Thyroid gland (tissue), 4 donors: ENCODE data around the gene RPS6KC1. TPM values are rescaled to one million over a fixed set of nuclear protein-coding genes. Genes with fewer than 3 reads are reported as not detected.

ENCODE experiments used
- DNase-seq, 2 donors: peaks; one replicate each; pipeline ENCODE4 v3.0.0-alpha.2; 2019
- H3K27ac ChIP-seq, 3 donors: fragments of 200-600 bp; sonication (generic); 1 replicate in 2 of 3; 2 replicates in 1 of 3; pipeline ENCODE4 v1.5.1; 2016 to 2019; ENCODE audit warnings: mild to moderate bottlenecking in 1 of 3, moderate library complexity in 1 of 3
- H3K27me3 ChIP-seq: fragments of 200-600 bp; sonication (generic); one replicate; pipeline ENCODE4 v1.5.1; 2019
- H3K36me3 ChIP-seq, 2 donors: fragments of 200-600 bp; sonication (generic); one replicate each; pipeline ENCODE4 v1.5.1; 2016 to 2019
- H3K4me1 ChIP-seq, 2 donors: fragments of 200-600 bp; sonication (generic); one replicate each; pipeline ENCODE4 v1.5.1; 2017 to 2019
- H3K4me3 ChIP-seq, 3 donors: fragments of 200-600 bp; sonication (generic); replicated peaks in 1 of 3; 1 replicate in 2 of 3; 2 replicates in 1 of 3; pipeline ENCODE4 v1.5.1; 2016; ENCODE audit warnings: mild to moderate bottlenecking in 1 of 3
- H3K9me3 ChIP-seq: fragments of 200-600 bp; sonication (generic); one replicate; pipeline ENCODE4 v1.5.1; 2017
- CTCF ChIP-seq, 6 experiments: fragments of 200-600 bp in 3 of 6; fragments of 450-650 bp in 3 of 6; sonication (generic) in 3 of 6; IDR thresholded peaks; one replicate each; pipeline ENCODE4 v1.5.1; 2016 to 2019; ENCODE audit warnings: antibody characterized with exemption in 6 of 6, mild to moderate bottlenecking in 2 of 6, inconsistent platforms in 1 of 6, moderate library complexity in 1 of 6
- POLR2A ChIP-seq, 2 donors: fragments of 450-650 bp; IDR thresholded peaks; one replicate each; pipeline ENCODE4 v1.6.1; 2017; ENCODE audit warnings: antibody characterized with exemption in 2 of 2, mild to moderate bottlenecking in 2 of 2, moderate library complexity in 1 of 2
- WGBS, 2 donors: methylation state at CpG; one replicate each; pipeline ENCODE4 v1.1.5; 2017; 5-methylcytosine and 5-hydroxymethylcytosine counted together
- intact Hi-C: fragments of 100-400 bp; cut with DNase I; formaldehyde crosslinking; loops from one replicate; pipeline ENCODE4 v1.15.1; 2023
- total RNA-seq, 4 donors: library from RNA; depleted of rRNA; stranded (reverse); fragments of >200 nt; gene quantifications; one replicate each; pipeline ENCODE4 v1.2.3, GENCODE V29; 2016

RPS6KC1 gene
- total RNA-seq, 4 donors from 2014 or later: 20.3 to 29.9 (median 22.1) TPM

GRCh38 chr1:213049232-213049631, 1.8 kb upstream of the RPS6KC1 start:
- Histone ChIP-seq H3K27me3 (no peaks in the 10 kb centered on the region), H3K36me3 (no peaks in the 10 kb centered on the region), H3K4me1 (peaks cover 3 to 4% of the 10 kb centered on the region in 2 donors), H3K4me3 (no peak overlapping the region), H3K27ac (no peak overlapping the region), H3K9me3 (no peaks in the 10 kb centered on the region)
- WGBS, 2 donors: 88 to 89% methylated on average over 1 of the region's 1 CpG
- intact Hi-C loops: no loop called here
- no peak for TF ChIP-seq CTCF (IDR thresholded peaks at IDR 0.05)
- TF ChIP-seq POLR2A (IDR thresholded peaks at IDR 0.05): no peak
- no peak for DNase-seq

- Histone ChIP-seq H3K27me3 (no peaks in the 10 kb centered on the region), H3K9me3 (no peaks in the 10 kb centered on the region), H3K4me3 (peak overlapping the region; percentile 79 to 97 (median 80)), H3K4me1 (peaks cover 3 to 4% of the 10 kb centered on the region in 2 donors), H3K36me3 (no peaks in the 10 kb centered on the region), H3K27ac (peak overlapping the region in 2 of 3 donors; percentile 52 to 60)
- WGBS, 2 donors: 23 to 35% methylated on average over 11 to 15 of the region's 15 CpGs
- no peak for TF ChIP-seq POLR2A (IDR thresholded peaks at IDR 0.05)
- no peak for TF ChIP-seq CTCF (IDR thresholded peaks at IDR 0.05)
- intact Hi-C loops: no loop called here
- no peak for DNase-seq
These were observed 305 bp upstream of the RPS6KC1 start for GRCh38 chr1:213050745-213051126.

GRCh38 chr1:213051881-213052202, 801 bp downstream of the RPS6KC1 start:
- H3K4me3 ChIP-seq: peak overlapping the region in 2 of 3 donors; percentile 79 to 97
- H3K9me3 ChIP-seq: no peaks in the 10 kb centered on the region
- no peak for DNase-seq
- H3K36me3 ChIP-seq: no peaks in the 10 kb centered on the region
- WGBS, 2 donors: 59 to 61% methylated on average over 2 of the region's 2 CpGs
- no peak for TF ChIP-seq POLR2A (IDR thresholded peaks at IDR 0.05)
- no peak for TF ChIP-seq CTCF (IDR thresholded peaks at IDR 0.05)
- H3K27me3 ChIP-seq: no peaks in the 10 kb centered on the region
- H3K27ac ChIP-seq: no peak overlapping the region
- H3K4me1 ChIP-seq: peaks cover 3 to 4% of the 10 kb centered on the region in 2 donors
- intact Hi-C loops: no loop called here

GRCh38 chr1:213053455-213053854, 2.4 kb downstream of the RPS6KC1 start:
- Histone ChIP-seq H3K9me3 (no peaks in the 10 kb centered on the region), H3K27me3 (no peaks in the 10 kb centered on the region), H3K36me3 (no peaks in the 10 kb centered on the region), H3K4me3 (no peak overlapping the region), H3K4me1 (peaks cover 3 to 4% of the 10 kb centered on the region in 2 donors), H3K27ac (no peak overlapping the region)
- TF ChIP-seq POLR2A (IDR thresholded peaks at IDR 0.05) (no peak), CTCF (IDR thresholded peaks at IDR 0.05) (no peak)
- DNase-seq: no peak
- intact Hi-C loops: no loop called here

- Histone ChIP-seq H3K36me3 (no peaks in the 10 kb centered on the region), H3K27me3 (no peaks in the 10 kb centered on the region), H3K4me3 (no peak overlapping the region), H3K9me3 (no peaks in the 10 kb centered on the region), H3K4me1 (peaks cover 3 to 4% of the 10 kb centered on the region in 2 donors), H3K27ac (no peak overlapping the region)
- TF ChIP-seq CTCF (IDR thresholded peaks at IDR 0.05): no peak
- TF ChIP-seq POLR2A (IDR thresholded peaks at IDR 0.05): no peak
- no peak for DNase-seq
- intact Hi-C loops: no loop called here
- WGBS, 2 donors: 91% methylated on average over 2 of the region's 2 CpGs
These were observed 3.1 kb downstream of the RPS6KC1 start for GRCh38 chr1:213054142-213054541.
